ENCODE results near the gene CHD1.

The CHD1 gene

GRCh38 chr5:98923966-98924365 is 4.8 kb downstream of the CHD1 start:
- no peak for DNase-seq (ENCODE audit: low spot score)
- TF ChIP-seq CTCF (IDR thresholded peaks at IDR 0.05; ENCODE audit: extremely low read depth, missing control alignments): no peak

- DNase-seq (ENCODE audit: low spot score): no peak
- TF ChIP-seq CTCF (IDR thresholded peaks at IDR 0.05; ENCODE audit: extremely low read depth, missing control alignments): no peak
These were observed 6.8 kb downstream of the CHD1 start for GRCh38 chr5:98921947-98922505.

- no peak for TF ChIP-seq CTCF (IDR thresholded peaks at IDR 0.05; ENCODE audit: extremely low read depth, missing control alignments)
These were observed 11.4 kb downstream of the CHD1 start for GRCh38 chr5:98917433-98917832.

GRCh38 chr5:98916540-98916939 is 12.3 kb downstream of the CHD1 start:
- TF ChIP-seq CTCF (IDR thresholded peaks at IDR 0.05; ENCODE audit: extremely low read depth, missing control alignments): no peak
- no peak for DNase-seq (ENCODE audit: low spot score)

More at GRCh38 chr5:98917433-98917832, 11.4 kb downstream of the CHD1 start:
- DNase-seq (ENCODE audit: low spot score): no peak

- no peak for DNase-seq (ENCODE audit: low spot score)
- TF ChIP-seq CTCF (IDR thresholded peaks at IDR 0.05; ENCODE audit: extremely low read depth, missing control alignments): no peak
These were observed 14.9 kb downstream of the CHD1 start for GRCh38 chr5:98913911-98914310.

- no peak for DNase-seq (ENCODE audit: low spot score)
- TF ChIP-seq CTCF (IDR thresholded peaks at IDR 0.05; ENCODE audit: extremely low read depth, missing control alignments): no peak
These were observed 17.3 kb downstream of the CHD1 start for GRCh38 chr5:98911280-98912040.

- no peak for DNase-seq (ENCODE audit: low spot score)
- no peak for TF ChIP-seq CTCF (IDR thresholded peaks at IDR 0.05; ENCODE audit: extremely low read depth, missing control alignments)
These were observed 19.4 kb downstream of the CHD1 start for GRCh38 chr5:98909363-98909762.

All from GM20000 (cell line).